GM18520 (cell line): ENCODE results near the gene CHRNG.

Experiments used
- ATAC-seq: cut with Tn5 transposase; IDR thresholded peaks from one replicate; pipeline ENCODE4 v1.9.1; 2021; ENCODE audit not compliant: unreplicated experiment

The CHRNG gene

DNA sequence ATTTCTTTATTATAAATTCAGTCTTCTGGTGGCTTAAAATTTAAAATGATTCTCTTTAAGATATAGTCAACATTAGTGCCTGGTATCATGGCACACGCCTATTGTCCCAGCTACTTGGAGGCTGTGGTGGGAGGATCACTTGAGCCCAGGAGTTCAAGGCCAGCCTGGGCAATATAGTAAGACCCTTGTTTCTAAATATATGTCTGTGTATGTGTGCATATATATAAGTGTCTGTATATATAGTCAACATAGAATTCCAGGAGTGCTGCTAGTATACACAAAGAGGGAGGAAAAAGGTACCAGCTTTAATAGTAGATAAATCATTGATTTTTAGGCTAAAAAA is 35.9 kb downstream of the CHRNG start:
- no peak for ATAC-seq

DNA sequence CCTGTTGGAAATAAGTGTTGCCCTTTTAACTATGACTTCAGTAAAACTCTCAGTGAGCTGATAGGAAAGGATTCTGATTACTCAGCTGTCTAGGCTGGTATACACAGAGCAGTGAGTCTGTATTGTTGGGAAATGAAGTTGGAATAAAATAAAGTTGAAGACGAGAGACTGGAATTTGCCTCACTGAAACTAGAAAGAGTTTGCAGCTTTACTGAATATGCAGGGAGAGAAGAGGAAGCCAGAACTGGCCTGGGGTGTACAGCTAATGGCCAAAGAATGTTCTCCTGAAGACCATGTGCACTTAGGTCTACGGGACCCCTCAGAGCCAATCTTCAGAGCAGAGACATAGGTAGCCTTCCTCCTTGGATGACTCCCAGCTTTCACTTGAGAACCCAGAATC is 37.5 kb downstream of the CHRNG start:
- ATAC-seq = no peak

DNA sequence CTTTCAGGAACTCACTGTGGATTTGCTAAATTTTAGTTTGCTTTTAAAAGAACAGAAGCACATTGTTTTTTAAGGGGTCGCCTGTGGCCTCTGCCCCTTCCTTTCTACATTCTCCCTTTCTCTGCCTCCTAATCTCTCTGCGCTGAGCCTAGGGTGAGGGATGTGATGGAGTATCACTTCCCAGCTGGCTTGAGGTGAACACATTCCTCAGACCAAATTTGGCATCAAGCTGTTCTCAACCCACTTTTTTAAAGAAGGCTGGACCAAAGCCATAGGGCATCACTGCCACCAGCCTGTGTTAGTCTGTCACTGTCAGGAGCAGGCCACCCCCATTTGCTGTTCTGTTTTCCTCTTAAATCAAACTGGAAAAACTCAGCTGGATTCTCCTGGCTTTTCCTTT is 38.3 kb downstream of the CHRNG start:
- no peak for ATAC-seq

DNA sequence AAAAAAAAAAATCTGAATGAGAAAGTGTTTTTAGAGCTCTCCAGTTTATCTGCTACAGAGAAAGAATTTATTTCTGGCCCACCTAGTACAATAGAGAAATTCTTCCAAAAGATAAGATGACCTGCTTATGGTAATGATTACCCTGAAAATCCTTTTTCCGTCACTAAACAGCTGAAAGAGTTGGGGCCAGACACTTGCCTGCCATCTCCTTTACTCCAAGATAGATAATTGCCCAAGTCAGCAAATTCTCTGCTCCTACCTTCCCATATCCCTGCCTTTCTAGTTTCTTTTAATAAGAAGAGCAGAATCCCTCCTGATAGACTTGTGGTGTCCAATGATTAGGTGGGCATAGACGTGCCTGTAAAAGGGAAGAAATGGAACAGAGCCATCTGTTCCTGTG is 39.1 kb downstream of the CHRNG start:
- ATAC-seq = no peak

DNA sequence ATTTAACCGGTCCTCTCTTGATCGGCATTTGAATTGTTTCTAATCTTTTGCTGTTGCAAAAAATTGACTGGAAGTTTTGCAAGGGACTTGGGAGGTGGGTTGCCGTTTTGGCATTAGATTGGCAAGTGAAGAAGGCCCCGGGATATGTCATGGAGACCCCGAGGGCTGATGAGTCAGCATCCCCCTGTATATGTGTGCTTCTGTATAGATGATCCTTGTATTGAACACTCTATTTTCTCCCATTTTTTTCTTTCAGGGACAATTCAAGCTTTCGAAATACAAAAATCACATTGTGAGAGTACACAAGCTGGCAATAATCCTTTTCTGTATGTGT is 41.1 kb downstream of the CHRNG start:
- no peak for ATAC-seq

DNA sequence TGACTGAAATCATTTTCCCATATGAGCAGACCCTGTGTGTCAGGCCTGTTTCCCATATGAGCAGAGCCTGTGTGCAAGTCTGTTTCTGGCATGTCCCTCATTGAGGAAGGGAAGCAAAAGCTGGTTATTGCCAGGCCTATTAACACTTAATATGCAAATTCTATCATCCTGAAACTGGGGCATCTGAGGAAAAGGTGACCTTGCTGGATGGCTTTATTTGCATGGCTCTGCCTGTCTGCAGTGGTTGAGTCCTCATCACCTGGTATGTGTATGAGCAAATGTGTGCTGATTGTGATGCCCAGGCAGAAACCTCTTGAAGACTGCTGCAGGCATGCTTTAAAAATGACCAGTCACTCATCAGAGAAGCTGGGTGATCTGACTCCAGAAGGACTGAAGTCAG is 42.2 kb downstream of the CHRNG start:
- ATAC-seq = no peak

DNA sequence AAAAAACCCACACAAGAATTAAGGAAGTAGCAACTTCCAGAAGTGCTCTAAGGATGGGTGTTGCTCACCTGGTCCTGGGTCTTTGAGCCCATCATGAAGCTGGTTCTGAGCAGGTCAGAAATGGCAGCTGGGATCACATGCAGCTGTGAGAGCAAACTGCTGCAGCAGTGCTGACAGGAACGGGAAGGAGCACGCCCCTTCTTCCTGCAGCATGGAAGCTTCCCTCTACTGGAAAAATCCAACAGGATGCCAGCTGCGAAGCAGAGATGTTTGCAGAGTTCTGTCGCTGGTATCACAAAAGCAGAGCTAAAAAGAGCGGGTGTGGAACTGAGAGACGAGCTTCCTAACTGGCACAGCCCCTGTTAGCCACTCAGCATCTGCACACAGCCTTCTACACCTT is 44.7 kb downstream of the CHRNG start:
- ATAC-seq = no peak

DNA sequence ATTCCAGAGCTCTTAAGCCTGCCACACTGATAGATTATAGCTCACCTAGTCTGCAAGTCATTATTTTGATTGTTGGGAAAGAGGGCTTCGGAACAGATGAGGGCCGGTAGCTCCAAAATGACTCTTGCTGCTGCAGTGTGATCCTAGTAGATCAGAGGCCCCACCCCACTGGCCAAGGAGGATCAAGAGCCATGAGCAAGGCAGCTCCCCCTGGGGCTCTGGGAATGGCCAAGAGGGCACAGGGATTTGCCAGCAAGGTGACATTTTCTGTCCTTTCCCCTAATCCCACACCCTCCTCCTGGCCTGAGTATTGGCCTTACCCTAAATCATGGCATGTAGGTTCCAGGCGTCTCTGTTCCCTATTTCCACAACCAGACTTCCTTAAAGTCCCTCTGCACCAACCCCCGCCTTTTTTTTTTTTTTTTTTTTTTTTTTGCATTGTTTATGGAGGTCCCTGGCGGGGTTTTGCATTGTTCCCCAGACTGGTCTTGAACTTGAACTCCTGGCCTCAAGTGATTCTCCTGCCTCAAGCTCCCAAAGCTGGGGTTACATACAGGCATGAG is 47.5 kb downstream of the CHRNG start:
- ATAC-seq = no peak

DNA sequence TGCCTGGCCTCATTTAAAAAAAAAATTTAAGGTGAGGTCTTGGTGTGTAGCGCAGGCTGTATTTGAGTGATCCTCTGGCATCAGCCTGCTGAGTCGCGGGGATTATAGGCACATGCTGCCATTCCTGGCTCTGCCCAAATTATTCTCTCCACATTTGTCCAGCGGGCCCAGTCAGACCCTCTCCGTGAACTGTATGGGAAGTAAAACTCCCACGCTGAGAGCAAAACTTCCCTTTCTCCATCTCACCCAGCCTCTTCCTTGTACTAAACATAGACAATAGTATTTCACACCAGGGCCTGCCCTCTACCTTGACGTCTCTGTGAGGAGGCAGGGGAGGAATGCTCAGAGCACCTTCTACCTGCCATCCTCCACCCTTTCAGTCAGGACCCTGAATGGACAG is 48.0 kb downstream of the CHRNG start:
- no peak for ATAC-seq

DNA sequence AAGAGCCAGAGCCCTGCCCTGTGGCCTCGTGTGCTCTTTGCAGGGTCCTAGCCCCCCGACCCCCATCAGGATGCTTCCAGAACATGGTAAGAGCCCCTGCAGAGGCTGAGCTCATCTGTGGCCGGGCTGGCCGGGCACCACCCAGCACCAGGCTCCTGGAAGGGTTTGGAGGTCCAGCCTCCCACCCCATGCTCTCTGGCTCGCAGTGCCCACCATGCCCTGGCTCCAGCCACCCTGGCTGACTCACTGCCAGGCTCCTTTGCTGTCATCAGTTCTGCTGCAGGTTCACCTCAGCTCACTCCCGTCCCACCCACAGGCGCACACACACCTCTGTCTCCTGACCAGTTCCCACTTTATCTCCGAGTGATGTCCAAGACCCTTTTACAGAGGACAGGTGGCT is 48.5 kb downstream of the CHRNG start:
- ATAC-seq = no peak

DNA sequence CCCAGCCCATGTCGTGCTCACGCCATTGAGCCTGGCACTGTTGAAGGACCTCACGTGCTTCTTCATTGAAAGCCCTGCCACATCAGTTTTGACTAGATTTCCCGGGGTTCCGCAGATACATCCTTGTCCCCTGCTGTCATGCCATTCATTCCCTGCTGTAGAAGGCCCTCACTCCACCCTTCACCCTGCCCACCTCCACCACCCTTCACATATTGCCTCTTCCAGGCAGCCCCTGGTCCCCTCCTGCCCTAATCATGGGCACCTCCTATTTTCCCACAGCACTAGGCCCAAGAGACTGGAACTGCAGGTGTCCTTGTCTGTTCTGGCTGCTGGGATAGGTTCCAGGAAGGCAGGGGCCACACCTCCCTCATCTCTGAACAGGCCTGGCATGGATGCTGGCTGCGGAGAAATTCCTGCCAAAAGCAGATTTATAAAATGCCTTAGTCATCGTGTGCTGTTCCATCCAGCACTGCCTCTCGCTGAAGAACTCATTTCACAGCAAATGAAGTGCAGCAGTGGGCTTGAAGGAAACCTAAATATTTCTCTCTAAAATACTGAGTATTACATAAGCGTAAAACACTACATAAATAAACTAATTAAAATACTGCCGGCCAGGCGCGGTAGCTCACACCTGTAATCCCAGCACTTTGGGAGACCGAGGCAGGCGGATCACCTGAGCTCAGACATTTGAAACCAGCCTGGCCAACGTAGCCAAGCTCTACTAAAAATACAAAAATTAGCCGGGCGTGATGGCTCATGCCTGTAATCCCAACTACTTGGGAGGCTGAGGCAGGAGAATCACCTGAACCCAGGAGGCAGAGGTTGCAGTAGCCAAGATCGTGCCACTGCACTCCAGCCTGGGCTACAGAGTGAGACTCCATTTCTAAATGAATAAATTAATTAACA is 49.4 kb downstream of the CHRNG start:
- ATAC-seq = no peak

DNA sequence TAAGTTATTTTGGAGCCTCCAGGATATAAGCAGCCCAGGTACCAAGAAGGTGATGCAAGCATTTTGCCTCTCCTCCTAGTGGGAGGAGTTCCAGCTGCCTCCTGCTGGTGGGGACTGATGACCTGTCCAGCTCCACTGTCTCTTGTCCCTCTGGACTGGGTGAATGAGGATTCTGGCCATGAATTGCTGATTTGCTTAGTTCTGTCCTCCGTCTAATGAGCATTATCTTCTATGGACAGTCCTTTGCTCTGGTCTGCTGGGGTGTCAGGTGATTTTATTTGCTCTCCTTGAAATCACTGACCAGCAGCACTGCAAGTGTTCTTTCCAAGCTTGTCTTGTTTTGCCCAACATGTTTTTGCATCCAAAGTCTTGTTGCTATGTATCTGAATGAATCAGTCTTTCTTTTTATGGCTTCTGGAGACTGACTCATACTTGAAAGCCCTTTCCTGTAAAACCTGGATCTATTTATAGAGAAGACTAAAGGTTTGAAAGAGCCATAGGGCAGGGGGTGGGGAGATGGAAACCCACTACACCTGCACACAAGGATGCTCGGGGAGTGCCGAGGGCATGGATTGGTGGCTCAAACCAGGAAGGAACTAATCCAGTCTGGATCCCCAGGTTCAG is 53.4 kb downstream of the CHRNG start:
- ATAC-seq = no peak

DNA sequence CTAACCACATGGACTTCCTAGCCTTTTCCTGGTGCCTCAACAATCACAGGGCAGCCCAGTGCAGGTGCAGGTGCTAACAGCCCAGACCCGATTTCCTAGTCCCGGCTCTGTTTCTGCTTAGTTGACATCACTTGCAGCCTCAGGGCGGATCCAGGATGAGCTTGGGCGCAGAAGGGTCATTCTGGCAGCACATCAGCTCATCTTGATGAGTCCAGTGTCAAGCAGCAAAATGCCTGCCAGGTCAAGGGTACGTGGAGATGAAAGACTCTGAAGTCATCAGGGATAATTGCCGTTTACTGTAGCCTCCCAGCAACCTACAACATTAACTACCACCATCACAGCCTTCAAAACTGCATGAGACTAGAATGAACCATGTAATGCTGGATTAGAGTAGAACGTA is 54.5 kb downstream of the CHRNG start:
- no peak for ATAC-seq
